Hippocampal formation (tissue), 2 donors: ENCODE measurements around the gene SPOCK1.

Experiments
- DNase-seq, 2 donors: peaks; one replicate each; lab custom pipeline; 2025; lab: John Stamatoyannopoulos, UW

SPOCK1 gene

DNA sequence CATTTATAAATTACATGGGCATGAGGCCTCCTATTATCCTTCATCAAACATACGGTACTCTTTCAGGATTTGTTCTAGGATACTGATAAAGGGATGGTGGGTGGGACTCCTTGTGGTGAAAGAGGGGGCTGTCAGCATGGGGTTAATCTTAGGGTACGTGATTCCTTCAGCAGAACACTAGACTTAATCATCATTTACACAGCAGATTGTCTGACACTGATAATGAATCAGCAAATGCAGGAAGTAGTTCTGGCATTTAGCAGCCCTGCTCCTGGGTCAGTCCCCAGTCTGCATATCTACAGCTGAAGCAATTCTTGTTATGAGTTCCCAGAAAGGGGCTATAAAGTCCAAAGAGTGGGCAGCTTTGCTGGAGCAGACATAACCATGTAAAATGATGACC is 384.6 kb downstream of the SPOCK1 start:
- DNase-seq = no peak

DNA sequence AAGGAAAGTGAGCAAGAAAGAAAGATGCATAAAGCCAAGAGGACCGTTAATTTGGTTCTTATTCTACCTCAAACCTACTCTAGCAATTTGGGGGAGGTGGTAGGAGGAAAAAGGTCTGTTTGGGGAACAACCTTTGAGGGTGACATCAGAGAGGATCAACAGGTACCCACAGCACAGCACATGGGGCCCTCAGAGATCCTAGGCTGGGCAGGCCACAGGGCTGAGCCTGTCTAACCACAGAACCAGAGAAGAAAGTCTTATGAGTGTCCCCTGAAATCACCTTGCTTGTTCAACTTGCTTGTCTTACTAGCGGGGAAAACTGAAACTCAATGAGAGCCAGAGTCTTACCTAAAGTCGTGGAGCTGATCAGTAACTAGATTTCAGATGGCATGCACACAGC is 385.2 kb downstream of the SPOCK1 start:
- DNase-seq = no peak

DNA sequence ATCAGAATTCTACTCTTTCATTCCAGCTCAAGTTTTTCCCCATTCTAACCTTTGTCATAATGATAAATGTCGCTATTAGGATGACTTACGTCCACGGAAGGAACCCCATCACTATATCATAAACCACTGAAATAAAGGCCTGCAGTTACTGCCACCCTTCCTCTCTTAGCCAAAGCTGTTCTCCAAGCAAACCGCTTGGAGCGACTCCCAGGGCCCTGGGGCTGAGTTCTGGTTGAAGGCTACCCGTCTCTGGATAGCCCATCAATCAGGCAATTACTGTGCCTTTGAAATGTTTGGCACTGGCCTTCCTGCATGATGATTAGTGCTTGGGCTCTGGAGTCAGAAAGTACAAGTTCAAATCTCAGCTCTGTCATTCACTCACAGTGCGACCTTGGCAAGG is 386.0 kb downstream of the SPOCK1 start:
- DNase-seq = no peak

DNA sequence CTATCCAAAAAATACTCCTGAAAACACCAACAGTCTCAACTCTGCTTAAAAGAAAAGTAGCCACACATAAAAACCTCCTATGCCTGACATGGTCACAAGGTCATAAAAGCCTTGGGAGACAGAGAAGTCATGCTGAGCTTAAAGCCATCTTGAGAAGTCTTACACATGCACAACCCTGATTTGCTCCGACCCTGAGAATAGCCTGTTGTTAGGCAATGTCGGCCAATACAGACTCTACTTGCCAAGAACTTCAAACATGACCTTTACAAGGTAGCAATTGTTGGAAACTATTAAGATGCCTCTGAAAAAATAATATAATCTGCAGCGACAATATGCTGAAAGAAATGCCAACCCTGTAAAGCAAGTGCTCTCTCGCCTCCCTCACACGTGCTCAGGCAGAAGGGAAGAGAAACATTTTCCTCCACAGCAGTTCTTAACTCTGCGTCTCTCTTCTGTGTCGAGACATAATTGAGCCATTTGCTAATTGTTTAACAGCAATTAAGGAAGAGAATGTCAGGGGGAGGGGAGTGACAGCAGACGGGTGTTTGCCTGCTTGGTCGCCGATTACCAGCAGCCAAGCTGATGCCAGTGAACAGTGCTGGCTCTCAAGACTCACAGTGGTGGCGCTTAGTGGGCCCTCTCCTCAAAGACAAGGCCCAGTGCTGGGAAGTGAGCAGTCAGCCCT is 393.6 kb downstream of the SPOCK1 start:
- DNase-seq = no peak

DNA sequence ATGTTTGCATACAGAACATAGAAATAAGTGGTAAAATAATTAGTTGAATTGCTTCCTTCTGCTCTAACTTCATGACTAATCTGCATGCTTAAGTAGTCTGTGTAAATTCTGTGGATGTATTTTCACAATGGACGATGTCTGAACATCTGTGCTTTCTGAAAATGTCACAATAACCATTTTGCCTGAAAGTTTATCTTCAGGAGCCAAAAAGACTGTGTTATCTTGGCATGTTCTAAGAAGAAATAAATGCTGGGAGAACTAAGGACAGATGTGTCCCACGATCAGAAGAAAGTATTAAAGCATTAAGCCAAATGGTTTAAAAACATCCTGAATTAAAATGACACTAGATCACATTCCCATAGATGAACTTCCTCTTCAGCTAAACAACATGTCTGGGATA is 397.6 kb downstream of the SPOCK1 start:
- no peak for DNase-seq

DNA sequence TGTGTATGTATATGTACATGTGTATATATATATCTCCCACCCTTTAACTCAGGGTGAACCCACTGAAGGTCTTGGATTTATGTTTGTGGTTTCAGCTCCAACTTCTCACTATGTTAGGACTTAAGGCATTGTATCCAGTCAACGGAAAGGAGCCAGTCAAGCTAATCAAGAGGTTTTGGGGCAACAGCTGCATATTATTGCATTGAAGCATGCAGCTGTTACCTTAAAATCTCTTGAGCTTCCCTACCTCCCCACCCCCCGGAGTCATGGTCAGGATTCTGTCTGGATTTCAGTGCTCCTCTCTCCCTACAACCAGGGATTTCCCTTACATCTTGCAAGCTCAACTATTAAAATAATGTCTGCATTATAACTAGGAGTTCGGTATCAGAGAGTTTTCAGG is 399.5 kb downstream of the SPOCK1 start:
- DNase-seq = no peak

DNA sequence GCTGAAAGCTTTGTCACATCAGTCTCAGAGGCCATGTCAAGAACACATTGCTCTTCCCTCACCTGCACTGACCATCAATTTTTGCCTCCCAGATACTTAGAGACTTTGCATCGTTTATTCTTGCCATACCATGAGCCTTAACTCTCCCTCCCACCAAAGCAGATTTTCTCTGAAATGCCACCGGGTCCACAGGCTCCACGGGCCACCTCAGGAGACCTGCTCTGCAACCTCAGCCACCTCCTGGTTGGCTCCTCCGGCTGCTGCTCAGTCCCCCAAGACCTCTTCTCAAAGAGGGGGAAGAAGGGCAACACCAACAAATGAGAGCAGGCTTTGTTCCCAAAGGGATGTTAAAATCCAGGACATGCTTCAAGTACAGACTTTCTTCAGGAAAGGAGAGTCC is 400.5 kb downstream of the SPOCK1 start:
- DNase-seq = no peak

DNA sequence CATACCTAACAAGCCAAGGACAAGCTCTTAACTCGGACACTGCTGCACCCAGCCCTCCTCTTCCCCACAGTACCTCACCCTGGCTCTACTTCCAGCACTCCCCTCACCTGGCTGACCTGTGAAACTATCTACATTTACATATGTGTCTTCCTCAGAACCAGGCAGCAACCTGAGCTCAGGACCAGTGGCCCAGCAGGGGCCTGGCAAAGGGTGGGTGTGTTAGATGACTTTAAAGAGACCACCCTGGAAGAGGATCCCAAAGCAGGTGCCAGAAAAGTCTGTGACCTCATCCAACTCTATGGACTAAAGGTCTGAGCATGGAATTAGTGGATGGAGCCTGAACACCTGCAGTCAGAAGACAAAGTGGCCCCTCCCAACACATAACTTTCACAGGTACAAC is 400.9 kb downstream of the SPOCK1 start:
- DNase-seq = no peak

DNA sequence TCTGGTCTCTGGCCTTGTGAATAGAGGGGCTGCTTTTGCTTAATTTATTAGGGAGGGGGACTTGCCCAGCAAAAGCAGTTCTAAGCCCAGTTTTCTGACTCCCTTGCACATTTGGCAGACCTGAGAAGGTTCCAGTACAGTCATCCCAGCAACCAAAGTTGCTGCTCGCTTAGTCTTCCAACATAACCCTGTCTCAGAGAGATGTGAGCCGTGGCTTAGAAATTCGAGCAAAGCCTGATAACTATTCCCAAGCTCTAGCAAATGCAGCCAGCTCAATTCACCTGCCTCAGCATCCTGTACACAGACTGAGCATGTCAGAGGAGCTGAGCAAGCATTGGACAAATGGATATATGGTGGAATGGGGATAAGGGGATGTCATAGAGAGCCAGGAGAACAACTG is 401.9 kb downstream of the SPOCK1 start:
- DNase-seq = no peak

DNA sequence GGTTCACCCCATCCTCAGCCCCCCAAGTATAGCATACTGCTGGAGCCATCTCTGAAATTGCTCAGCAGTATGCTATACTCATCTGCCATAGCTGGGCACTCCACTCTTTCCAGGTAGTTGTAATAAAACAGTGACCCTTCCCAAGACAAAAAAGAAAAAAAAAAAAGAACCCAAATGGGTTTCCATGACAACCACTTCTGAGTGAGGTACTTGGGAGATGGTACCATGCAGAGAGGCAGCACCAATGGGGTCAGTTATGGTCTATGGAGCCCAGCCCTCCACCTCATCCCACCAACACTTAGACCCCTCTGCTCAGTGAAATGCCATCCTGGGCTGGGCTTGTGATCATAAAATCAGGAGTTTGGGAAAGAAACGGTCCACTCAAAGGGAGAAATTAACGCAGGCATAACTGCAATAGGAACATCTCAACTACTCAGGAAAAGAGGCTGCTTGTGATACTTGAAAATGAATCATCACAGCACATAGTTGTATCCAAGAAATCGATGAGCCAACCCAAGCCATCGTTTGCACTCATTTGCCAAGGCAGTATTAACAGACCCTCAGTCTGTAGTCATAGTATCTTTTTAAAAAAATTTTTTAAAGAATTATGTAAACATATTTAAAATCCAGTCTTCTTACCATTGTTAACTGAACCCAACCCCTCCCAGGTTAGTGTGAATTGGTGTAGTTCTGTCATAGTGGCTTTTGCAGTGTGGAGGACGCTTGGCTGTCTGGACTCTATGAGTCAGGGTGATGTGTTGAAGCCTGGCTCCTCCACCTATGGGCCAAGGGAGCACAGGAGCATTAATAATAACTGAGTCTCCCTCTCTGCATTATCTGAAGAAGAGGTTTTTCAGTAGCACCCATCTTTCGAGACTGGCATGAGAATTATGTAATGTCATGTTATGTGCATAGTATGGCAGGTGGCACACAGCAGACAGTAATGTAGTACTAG is 402.7 kb downstream of the SPOCK1 start:
- no peak for DNase-seq

DNA sequence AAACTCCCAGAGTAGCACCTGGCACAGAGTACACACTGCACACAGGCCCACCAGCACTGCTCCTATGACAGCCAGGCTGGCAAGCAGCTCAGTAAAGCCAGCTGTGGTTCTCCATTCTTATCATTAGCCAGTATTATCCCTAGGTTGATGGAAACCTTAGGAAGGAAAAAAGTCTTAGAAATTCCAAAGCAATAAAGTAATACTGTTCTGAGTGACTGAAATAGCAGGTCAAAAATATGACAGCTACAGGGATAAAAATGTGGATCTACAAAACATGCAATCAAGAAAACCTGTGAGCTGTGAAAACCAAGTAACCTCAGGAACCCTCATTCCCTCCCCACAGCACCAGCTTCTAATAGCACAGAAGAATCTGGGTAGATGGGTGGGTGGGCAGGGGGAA is 403.5 kb downstream of the SPOCK1 start:
- no peak for DNase-seq

DNA sequence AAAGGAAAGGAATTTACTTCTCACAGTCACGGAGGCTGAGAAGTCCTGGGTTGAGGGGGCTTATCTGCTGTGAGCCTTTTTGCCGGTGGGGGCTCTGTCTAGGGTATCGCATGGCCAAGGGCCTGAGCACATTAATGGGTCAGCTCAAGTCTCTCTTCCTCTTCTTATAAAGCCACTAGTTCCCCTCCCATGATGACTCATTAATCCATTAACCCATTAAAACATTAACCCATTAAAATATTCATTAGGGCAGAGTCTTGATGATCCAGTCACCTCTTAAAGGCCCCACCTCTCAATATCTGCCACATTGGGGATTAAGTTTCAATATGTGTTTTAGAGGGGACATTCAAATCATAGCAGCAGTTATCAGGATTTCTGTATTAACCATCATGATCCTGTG is 406.3 kb downstream of the SPOCK1 start:
- DNase-seq = no peak

DNA sequence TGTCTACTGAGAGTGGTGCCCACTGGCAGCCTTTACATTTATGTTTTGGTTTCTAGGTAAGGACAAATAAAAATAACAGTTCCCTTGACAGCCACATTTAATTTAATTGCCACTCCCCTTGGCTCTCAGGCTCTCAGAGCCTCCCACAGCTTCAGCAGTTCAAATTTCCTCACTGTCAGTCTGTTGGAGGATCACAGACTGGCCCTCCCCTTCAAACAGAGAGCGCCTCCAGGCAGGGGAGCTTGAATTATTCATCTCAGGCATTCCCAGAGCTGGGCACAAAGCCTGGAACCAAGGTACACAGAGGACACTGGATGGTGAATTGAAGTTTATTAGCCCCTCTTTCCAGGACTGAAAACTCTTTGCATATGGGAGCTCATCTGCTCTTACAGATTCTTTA is 407.7 kb downstream of the SPOCK1 start:
- peak; percentile 11 to 50 for DNase-seq

DNA sequence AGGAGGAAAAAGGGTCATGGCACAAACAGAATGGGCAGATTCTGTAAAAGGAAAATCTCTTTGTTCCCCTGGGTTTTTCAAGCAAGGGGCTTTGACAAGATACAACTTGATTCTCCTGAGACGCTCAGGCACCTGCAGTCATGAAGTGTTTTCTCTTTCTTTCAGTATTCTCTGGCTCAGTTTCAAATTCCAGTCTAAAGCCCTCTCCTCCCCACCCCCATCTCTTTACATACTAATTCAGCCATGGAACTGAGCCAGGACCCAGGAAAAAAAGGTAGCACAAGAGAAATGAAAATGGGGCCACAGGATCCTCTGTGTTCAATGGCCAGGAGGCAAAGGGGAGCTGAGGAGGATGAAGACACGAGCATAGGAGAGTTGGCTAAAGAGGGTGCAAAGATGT is 408.4 kb downstream of the SPOCK1 start:
- no peak for DNase-seq

DNA sequence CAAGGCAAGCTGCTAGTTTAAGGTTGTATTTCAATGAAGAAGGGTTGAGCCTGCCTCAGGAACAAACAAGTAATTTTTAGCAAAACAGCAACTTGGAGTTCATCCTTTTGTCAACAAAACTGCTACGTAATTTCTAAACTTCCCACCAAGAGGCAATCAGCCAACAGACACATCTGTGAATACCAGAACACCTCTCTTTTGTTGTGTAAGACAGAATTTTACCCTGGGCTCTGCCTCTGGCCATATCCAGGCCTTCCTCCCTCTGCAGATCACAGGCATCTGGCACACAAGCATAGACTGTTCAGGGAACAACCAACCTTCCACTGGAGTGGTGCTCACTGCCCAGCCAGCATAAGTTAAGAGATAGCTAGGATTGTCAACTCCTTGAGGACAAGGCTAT is 409.0 kb downstream of the SPOCK1 start:
- DNase-seq = no peak

DNA sequence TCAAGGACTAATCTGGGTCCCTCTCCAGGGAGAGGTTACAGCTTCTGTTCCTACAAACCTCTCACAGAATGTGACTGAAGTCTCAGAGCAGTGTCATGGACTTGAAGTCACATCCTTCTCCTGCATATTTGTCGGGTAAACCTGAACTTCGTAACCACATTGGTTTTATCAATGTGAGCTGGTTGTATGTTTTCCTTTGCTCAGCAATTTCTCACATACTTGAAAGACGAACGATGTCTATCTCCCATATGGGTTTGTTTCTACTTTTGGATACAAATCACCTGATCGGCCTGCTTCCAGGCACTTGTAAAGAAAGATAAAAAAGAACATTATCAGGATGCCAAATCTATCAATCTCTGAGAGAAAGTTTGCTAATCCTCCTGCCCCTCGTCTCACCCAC is 411.0 kb downstream of the SPOCK1 start:
- DNase-seq = no peak

DNA sequence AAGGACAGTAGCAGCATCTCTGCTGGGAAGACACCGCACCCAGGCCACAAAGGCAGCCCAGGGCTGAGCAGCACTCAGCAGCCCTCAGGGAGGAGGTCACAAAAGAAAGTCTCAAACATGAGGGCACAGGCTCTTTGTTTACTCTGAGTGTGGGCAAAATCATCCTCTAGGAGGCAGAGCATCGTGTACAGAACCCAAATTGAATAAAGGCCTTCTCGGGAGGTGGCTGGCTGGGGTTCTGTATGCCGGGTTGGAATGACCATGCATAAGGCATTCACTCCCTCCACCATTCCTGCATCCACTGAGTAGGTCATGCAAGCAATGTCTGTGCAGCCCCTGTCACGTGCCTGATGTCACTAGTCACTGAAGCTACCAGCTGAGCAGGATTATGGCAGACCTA is 412.8 kb downstream of the SPOCK1 start:
- no peak for DNase-seq

DNA sequence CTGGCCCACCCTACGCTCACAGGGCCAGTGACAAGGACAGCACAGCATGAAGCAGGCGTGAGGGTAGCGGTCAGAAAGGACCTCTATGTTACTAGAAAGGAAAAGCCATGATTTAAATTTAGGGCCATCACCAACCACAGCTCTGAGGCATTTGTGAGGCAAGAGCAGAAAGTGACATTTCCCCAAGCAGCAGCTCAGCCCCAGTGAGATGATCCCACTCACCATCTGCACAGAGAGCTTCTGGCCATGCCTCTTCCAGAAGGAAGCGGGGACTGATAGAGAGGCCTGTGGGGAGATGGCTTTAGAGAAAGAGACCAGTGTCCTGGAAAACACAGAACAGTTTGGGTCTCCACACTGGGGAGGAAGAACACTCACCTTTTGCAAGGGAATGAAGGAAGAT is 413.9 kb downstream of the SPOCK1 start:
- peak in 1 of 2 donors; percentile 14 for DNase-seq

DNA sequence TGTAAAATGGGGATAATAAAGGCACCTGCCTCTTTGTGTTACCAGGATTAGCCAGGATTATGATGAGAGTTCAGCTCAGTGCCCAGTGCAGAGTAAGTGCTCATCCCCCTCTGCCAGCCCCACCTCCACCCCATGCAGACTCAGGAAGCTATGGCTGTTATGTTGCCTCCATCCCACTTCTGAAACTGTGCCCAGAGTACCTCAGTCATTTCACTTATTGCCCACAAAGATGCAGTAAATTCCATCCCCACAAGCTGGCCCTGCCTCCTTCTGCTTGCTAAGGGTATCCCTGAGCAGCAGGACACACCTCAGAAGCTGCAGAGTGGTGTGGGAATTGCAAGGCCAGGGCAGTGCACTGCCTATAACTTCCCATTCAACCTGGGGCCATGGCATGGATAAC is 415.1 kb downstream of the SPOCK1 start:
- DNase-seq = no peak

DNA sequence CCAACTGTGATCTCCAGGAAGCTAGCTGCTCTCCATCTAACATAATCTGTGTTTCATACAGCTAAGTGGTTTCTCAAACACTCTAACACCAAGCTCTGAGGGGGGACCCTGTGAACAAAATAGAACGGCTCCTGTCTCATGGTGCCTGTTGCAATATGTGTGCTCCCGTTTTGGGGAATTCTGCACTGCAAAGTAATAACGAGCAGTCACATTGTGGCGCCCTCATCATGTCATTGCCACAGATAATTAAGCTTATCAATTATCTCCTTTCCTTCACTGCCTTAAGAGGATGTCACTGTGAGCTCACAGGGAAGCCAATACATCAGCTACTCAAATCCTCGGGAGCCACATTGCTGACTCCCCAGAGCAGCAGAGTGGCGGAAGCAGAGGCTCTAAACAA is 416.2 kb downstream of the SPOCK1 start:
- DNase-seq = no peak

DNA sequence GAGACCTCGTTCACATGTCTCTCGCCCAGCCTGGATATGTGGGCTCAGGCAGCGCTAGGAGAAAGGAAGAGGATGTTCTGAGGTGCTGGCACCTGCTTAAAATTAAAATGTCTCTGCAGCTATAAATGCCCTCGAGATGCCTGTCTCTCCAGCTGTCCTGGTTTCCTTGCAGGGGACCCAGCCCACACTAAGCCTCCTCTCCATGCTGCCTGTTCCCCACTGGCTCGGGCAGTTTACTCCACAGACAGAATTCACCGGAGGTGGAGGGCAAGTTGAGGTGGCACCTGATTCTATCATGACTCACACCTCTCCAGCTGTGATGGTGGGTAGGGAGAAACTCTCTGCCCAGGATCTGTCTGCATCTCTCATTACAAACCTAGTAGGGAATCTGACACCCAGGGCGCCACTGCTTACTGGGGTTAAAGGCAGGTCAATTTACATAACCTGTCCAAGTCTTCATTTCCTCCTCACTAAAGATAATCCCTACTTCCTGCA is 420.9 kb downstream of the SPOCK1 start:
- DNase-seq = no peak

DNA sequence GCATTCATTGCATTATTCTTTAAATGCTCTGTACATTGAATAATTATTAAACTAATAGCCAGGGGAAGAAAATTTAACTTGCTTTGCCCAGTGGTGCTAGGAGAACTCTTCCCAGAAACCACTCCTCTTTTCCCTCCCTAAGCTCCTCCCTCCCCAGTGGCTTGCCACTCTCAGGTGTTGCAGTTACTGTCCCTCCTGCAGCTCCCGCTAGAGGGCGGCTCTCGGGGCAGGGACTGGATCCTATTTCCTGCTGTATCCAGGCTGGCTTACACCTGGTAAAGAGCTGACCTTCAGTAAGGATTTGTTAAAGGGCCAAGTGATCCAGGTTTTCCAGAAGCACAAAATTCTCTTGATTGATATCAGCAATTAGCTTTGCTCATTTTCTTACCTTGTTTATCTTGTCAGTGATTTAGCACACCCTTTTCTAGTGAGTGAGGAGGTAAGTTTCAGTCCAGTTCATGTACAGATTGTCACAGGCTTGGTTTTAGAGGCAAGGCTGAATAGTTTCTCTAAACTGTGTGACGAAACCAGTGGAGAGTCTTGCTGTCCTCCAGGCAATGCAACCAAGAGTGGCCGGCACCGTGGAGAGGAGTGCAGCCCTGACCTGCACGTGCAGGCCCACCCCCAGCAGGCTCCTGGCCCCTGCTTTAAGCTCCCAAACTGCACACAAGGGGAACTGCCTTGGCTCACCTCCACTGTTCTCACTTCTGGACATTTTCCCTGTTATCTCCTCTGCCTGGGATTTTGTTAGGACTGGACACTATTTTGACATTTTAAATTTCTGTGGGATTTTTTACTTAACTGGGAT is 423.8 kb downstream of the SPOCK1 start:
- DNase-seq = no peak
